ENCODE data around the gene PRDM13. TPM values are rescaled to one million over a fixed set of nuclear protein-coding genes. Genes with fewer than 3 reads are reported as not detected.

The PRDM13 gene
- total and polyA plus RNA-seq, 9 of the 15 experiments (the other 6 are each of a cell fraction or from before 2014, with no cell fraction given): not detected

DNA sequence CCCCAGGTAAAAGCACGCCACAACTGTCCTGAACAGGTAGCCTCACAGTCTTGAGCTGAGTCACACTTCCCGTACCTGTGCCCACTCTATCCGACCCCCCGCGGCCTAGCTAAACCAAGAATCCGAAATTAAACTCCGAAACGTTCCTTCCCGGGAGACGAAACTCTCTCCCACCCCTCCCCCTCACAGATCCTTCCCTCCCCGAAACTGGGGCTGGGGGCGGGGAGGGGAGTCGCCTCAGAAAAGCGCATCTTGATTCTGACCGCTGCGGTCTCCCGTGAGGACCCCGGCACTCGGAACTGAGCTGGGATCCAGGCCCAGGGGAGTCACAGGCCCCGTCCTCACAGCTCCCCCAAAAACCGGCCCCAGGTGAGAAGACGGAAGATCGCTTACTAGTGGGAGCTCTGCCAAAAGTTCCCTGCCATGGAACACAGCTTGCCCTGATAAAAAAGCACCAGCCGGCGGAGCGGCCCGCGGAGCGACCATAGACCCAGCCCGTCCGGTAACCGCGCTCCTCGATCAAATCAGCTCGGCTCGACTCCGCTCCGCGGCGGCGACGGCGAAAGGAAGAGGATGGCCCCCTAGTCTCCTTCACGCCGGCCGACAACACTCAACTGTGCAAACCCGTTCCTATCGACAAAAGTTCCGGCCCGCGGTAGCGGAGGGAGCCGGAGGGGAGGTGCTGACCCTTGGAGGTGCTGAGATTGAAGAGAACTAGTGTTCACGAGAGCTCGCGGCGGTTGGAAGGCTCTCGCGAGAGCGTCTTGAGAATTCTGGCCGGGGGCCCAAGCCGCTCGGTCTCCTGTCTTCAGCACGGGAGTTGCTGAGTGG, 38.3 kb upstream of the PRDM13 start, which contains the start of gene CCNC (continued):
- TF ChIP-seq, protein P1, sequence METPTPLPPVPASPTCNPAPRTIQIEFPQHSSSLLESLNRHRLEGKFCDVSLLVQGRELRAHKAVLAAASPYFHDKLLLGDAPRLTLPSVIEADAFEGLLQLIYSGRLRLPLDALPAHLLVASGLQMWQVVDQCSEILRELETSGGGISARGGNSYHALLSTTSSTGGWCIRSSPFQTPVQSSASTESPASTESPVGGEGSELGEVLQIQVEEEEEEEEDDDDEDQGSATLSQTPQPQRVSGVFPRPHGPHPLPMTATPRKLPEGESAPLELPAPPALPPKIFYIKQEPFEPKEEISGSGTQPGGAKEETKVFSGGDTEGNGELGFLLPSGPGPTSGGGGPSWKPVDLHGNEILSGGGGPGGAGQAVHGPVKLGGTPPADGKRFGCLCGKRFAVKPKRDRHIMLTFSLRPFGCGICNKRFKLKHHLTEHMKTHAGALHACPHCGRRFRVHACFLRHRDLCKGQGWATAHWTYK (CRISPR knock-in tag; IDR thresholded peaks at IDR 0.05): no peak
- TF ChIP-seq, protein P2, sequence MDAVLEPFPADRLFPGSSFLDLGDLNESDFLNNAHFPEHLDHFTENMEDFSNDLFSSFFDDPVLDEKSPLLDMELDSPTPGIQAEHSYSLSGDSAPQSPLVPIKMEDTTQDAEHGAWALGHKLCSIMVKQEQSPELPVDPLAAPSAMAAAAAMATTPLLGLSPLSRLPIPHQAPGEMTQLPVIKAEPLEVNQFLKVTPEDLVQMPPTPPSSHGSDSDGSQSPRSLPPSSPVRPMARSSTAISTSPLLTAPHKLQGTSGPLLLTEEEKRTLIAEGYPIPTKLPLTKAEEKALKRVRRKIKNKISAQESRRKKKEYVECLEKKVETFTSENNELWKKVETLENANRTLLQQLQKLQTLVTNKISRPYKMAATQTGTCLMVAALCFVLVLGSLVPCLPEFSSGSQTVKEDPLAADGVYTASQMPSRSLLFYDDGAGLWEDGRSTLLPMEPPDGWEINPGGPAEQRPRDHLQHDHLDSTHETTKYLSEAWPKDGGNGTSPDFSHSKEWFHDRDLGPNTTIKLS (IDR thresholded peaks at IDR 0.05; ENCODE audit: borderline replicate concordance, low read depth): peak; percentile 91
- TF ChIP-seq ZNF644 (tag; IDR thresholded peaks at IDR 0.05; ENCODE audit: low read depth): no peak
- TF ChIP-seq, protein P3, sequence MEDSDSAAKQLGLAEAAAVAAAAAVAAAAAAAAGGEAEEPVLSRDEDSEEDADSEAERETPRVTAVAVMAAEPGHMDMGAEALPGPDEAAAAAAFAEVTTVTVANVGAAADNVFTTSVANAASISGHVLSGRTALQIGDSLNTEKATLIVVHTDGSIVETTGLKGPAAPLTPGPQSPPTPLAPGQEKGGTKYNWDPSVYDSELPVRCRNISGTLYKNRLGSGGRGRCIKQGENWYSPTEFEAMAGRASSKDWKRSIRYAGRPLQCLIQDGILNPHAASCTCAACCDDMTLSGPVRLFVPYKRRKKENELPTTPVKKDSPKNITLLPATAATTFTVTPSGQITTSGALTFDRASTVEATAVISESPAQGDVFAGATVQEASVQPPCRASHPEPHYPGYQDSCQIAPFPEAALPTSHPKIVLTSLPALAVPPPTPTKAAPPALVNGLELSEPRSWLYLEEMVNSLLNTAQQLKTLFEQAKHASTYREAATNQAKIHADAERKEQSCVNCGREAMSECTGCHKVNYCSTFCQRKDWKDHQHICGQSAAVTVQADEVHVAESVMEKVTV (CRISPR knock-in tag; IDR thresholded peaks at IDR 0.05): no peak
- no peak for TF ChIP-seq ZSCAN32 (CRISPR knock-in tag; IDR thresholded peaks at IDR 0.05)
- TF ChIP-seq ZNF134 (CRISPR knock-in tag; conservative IDR thresholded peaks at IDR 0.05): no peak
- TF ChIP-seq TARDBP (IDR thresholded peaks at IDR 0.05): peak; percentile 52; the same call in 1 of the 2 replicates
- no peak for TF ChIP-seq CHD1 (IDR thresholded peaks at IDR 0.05; ENCODE audit: low read length)
- TF ChIP-seq RAD51 (IDR thresholded peaks at IDR 0.05; ENCODE audit: borderline replicate concordance, low read depth): no peak
- no peak for TF ChIP-seq RFX7 (CRISPR knock-in tag; IDR thresholded peaks at IDR 0.05)
- no peak for TF ChIP-seq TAL1 (IDR thresholded peaks at IDR 0.05)
- peak; percentile 17; the same call in 1 of the 2 replicates for TF ChIP-seq ZBTB1 (CRISPR knock-in tag; IDR thresholded peaks at IDR 0.05; ENCODE audit: borderline replicate concordance, low read depth)
- peak; percentile 78 for TF ChIP-seq SMAD1 (IDR thresholded peaks at IDR 0.05; ENCODE audit: low read depth, low read length, partially characterized antibody)
- peak; percentile 58 for TF ChIP-seq HNRNPLL (IDR thresholded peaks at IDR 0.05; ENCODE audit: low read depth, low read length, poor library complexity, severe bottlenecking)
- TF ChIP-seq, protein P4, sequence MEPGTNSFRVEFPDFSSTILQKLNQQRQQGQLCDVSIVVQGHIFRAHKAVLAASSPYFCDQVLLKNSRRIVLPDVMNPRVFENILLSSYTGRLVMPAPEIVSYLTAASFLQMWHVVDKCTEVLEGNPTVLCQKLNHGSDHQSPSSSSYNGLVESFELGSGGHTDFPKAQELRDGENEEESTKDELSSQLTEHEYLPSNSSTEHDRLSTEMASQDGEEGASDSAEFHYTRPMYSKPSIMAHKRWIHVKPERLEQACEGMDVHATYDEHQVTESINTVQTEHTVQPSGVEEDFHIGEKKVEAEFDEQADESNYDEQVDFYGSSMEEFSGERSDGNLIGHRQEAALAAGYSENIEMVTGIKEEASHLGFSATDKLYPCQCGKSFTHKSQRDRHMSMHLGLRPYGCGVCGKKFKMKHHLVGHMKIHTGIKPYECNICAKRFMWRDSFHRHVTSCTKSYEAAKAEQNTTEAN (CRISPR knock-in tag; IDR thresholded peaks at IDR 0.05): no peak
- no peak for TF ChIP-seq NFYB (IDR thresholded peaks at IDR 0.05; ENCODE audit: extremely low read depth, insufficient read length)
- TF ChIP-seq ILK (tag; IDR thresholded peaks at IDR 0.05; ENCODE audit: borderline replicate concordance, low read depth): no peak
- TF ChIP-seq ASH1L (IDR thresholded peaks at IDR 0.05; ENCODE audit: borderline replicate concordance, low read depth, partially characterized antibody): no peak
- TF ChIP-seq CEBPB (tag; IDR thresholded peaks at IDR 0.05): no peak
- TF ChIP-seq ZNF232 (CRISPR knock-in tag; IDR thresholded peaks at IDR 0.05): no peak

Measured in K562 (cell line).